ENCODE measurements around the gene HLA-DMA. TPM values are rescaled to one million over a fixed set of nuclear protein-coding genes. Genes with fewer than 3 reads are reported as not detected.

HLA-DMA gene
- total and polyA plus RNA-seq, 2 of the 8 experiments (the other 6 are each of a cell fraction or from before 2014, with no cell fraction given), result 13.3 to 23.1 TPM

GRCh38 chr6:32993363-32993973, 40.6 kb upstream of the HLA-DMA start:
- Histone ChIP-seq H2BK12ac (ENCODE audit: low read depth, low read length) (no peak overlapping the region), H3K4me2 (ENCODE audit: insufficient read depth in 1 of 2, low read depth in 2 of 2, low read length in 2 of 2) (no peak overlapping the region), H2BK15ac (ENCODE audit: low read length) (no peak overlapping the region), H3K9ac (replicated peaks in 1 of 4; ENCODE audit: extremely low read depth in 1 of 4, low read depth in 3 of 4, low read length in 3 of 4) (no peak overlapping the region), H3K23ac (ENCODE audit: insufficient read length) (no peak overlapping the region), H3K36me3 (ENCODE audit: control insufficient read depth in 2 of 4, insufficient read depth in 4 of 4, low read length in 3 of 4) (no peaks in the 10 kb centered on the region), H3K14ac (ENCODE audit: insufficient read length) (no peak overlapping the region), H3K4ac (replicated peaks; ENCODE audit: insufficient read length, low read depth, low read length) (no peak overlapping the region), H3K56ac (replicated peaks; ENCODE audit: insufficient read length, low read depth, low read length) (no peak overlapping the region), H2BK120ac (replicated peaks; ENCODE audit: low read depth, low read length) (no peak overlapping the region), H3K9me3 (ENCODE audit: insufficient read depth in 2 of 2, low read depth in 1 of 2, low read length in 1 of 2) (no peaks in the 10 kb centered on the region), H3K27me3 (replicated peaks in 1 of 4; ENCODE audit: control insufficient read depth in 3 of 4, extremely low read depth in 1 of 4, insufficient read depth in 3 of 4, low read length in 3 of 4) (no peaks in the 10 kb centered on the region; a peak in 1 of 7 replicates), H3K79me2 (ENCODE audit: control insufficient read depth in 1 of 2, insufficient read depth in 2 of 2, low read length in 2 of 2) (no peaks in the 10 kb centered on the region), H2BK20ac (ENCODE audit: low read length) (no peak overlapping the region), H4K5ac (ENCODE audit: insufficient read length, low read depth, low read length) (no peak overlapping the region), H2AFZ (ENCODE audit: low read length) (no peak overlapping the region), H3K4me3 (ENCODE audit: extremely low read depth in 1 of 4, insufficient read depth in 2 of 4, low read depth in 3 of 4, low read length in 4 of 4) (no peak overlapping the region), H4K91ac (replicated peaks; ENCODE audit: insufficient read length, low read length) (no peak overlapping the region), H3K4me1 (replicated peaks in 1 of 4; ENCODE audit: control insufficient read depth in 3 of 4, insufficient read depth in 4 of 4, low read length in 3 of 4) (no peaks in the 10 kb centered on the region), H2AK5ac (ENCODE audit: low read depth, low read length) (no peak overlapping the region), H3K18ac (ENCODE audit: extremely low read depth, low read length) (no peak overlapping the region), H3K23me2 (ENCODE audit: low read depth, low read length) (no peaks in the 10 kb centered on the region), H4K20me1 (replicated peaks in 1 of 2; ENCODE audit: control insufficient read depth in 1 of 2, insufficient read depth in 2 of 2, low read length in 2 of 2) (no peaks in the 10 kb centered on the region), H3K27ac (ENCODE audit: low read depth, low read length) (no peak overlapping the region), H3K79me1 (ENCODE audit: low read depth, low read length) (no peaks in the 10 kb centered on the region), H2BK5ac (ENCODE audit: low read depth, low read length) (no peak overlapping the region), H4K8ac (ENCODE audit: extremely low read depth, insufficient read depth, low read length) (no peak overlapping the region)
- CTCF ChIA-PET (ENCODE audit: partially characterized antibody), result interaction anchor here (0.6 to 1.6 kb wide), 4 partner anchors 9 to 254 kb away, joined by 3 to 6 read pairs (median 3); no protein-coding TSS in a partner anchor
- 91% methylated on average over 9 of the region's 9 CpGs; no CpG with 5 or more reads in 1 of the 2 experiments for WGBS, 2 experiments (ENCODE audit: extremely low coverage in 1 of 2, insufficient coverage in 1 of 2, insufficient read length in 1 of 2, insufficient replicate concordance in 2 of 2, low coverage in 1 of 2, low lambda C conversion rate in 2 of 2, missing lambda C conversion rate in 1 of 2)
- no peak for DNase-seq (ENCODE audit: low read depth in 1 of 2, low spot score in 2 of 2)
- POLR2A ChIA-PET (ENCODE audit: partially characterized antibody), result interaction anchor here (28.8 kb wide), 1 partner anchor 27 kb away, joined by 1158 read pairs; the partner anchor contains the start of genes BRD2 and HLA-DMA
- FAIRE-seq, result no peak
- TF ChIP-seq RXRA (IDR thresholded peaks at IDR 0.05; ENCODE audit: insufficient read depth, low read depth, low read length) (no peak), SUZ12 (IDR thresholded peaks at IDR 0.05; ENCODE audit: low read length) (no peak), CBX8 (IDR thresholded peaks at IDR 0.05; ENCODE audit: borderline replicate concordance, low read depth, low read length) (no peak), NRF1 (IDR thresholded peaks at IDR 0.05; ENCODE audit: low read depth, low read length) (no peak), CBX5 (IDR thresholded peaks at IDR 0.05; ENCODE audit: low read depth, low read length) (no peak), CEBPB (IDR thresholded peaks at IDR 0.05; ENCODE audit: low read depth, low read length) (no peak)

Data from H1 (cell line).